Muscle of arm (tissue), 14 donors: Measurements from ENCODE around the gene ERO1B. TPM values are rescaled to one million over a fixed set of nuclear protein-coding genes. Genes with fewer than 3 reads are reported as not detected.
"Not testable (repeated sequence)": the region's sequence is repeated elsewhere in the genome, so short reads cannot be mapped to it uniquely, and the experiment has no call there.

Experiments
- DNase-seq: peaks from one replicate; pipeline ENCODE4 v3.0.0-alpha.2; 2013
- long read RNA-seq, 11 donors: transcript quantifications; one replicate each; lab custom pipeline, GENCODE V29; 2026
- polyA plus RNA-seq, 12 donors: library from polyadenylated mRNA; unstranded; fragments of 120-200 nt; gene quantifications; one replicate each; pipeline ENCODE4 v1.2.1, GENCODE V29; 2013; ENCODE audit not compliant: insufficient read length in 12 of 12

The ERO1B gene
- 10 to 100 TPM in 1 of 12 donors, 1 to 10 TPM in 10, not detected in 1; 2.0 to 10.5 (median 4.1) TPM for polyA plus RNA-seq
- long read RNA-seq, donor 1 = 0 reads
- long read RNA-seq, donor 2 = 0 reads
- long read RNA-seq, donor 3 = 0 reads
- long read RNA-seq, donor 4 = 0 reads
- long read RNA-seq, donor 5 = 0 reads
- long read RNA-seq, donor 6 = 0 reads
- long read RNA-seq, donor 7 = 0 reads
- long read RNA-seq, donor 8 = 0 reads
- long read RNA-seq, donor 9 = 0 reads
- long read RNA-seq, donor 10 = 0 reads
- long read RNA-seq, donor 11 = 0 reads

GRCh38 chr1:236281654-236282424, at the start of gene ERO1B:
Gene ERO1B (minus strand): TSS chr1:236281958. CDS start chr1:236281783, 175 bp downstream.
- DNase-seq = peak; percentile 97

DNA sequence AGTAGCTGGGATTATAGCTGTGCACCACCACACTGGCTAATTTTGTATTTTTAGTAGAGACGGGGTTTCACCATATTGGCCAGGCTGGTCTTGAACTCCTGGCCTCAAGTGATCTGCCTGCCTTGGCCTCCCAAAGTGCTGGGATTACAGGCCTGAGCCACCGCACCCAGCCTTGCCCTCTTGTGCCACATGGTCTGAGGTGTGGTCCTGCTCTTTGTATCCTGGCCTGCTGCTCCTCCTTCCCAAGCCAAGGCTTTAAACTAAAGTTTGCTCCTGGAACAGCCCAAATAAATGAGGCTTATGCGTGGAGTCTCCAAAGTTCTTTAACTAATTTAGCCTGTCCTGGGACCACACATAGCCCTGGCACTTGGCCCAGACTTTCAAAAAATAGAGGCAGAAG, 49.7 kb upstream of the ERO1B start:
- DNase-seq = not testable (repeated sequence)

GRCh38 chr1:236326432-236326831, 44.7 kb upstream of the ERO1B start:
- DNase-seq = no peak

DNA sequence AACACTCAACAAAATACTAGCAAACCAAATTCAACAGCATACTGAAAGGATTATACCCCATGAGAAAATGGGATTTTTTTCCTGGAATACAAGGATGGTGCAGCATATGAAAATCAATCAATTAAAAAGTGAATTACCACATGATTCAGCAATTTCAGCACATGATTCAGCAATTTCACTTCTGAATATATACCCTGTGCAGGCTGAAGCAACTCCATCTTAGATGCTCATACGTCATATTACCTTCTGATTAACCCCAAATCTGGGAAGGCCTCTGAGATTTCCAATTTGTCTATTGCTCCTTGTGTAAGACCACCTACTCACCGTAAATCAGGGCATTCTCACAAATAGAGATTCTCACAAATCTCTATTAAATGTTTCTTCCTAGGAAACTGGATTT, 43.8 kb upstream of the ERO1B start:
- DNase-seq = no peak

- DNase-seq = no peak
Measured at GRCh38 chr1:236323819-236324411, 42.2 kb upstream of the ERO1B start.

GRCh38 chr1:236322566-236323409, 41.0 kb upstream of the ERO1B start:
- DNase-seq = no peak

DNA sequence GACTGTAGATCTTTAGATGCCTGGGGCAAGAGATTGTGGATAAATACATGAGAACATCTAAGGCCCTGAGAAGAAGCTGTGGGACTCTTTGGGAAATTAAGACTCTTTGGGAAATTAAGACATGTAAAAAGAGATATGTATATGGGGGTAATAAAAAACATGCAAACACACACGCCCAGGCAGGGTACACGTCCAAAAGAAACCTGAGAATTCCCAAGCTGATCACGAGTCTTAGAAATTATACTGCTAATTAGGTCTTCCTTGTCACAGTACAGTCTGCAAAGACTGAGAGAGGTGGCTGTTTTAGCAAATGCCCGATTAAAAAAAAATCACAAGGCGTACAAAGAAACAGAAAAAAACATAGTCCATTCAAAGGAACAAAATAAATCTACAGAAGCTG, 39.3 kb upstream of the ERO1B start:
- DNase-seq = no peak

GRCh38 chr1:236320671-236321070, 38.9 kb upstream of the ERO1B start:
- no peak for DNase-seq

GRCh38 chr1:236320214-236320613, 38.5 kb upstream of the ERO1B start:
- no peak for DNase-seq

- no peak for DNase-seq
Measured at GRCh38 chr1:236316437-236316836, 34.7 kb upstream of the ERO1B start.

GRCh38 chr1:236315518-236315917, 33.8 kb upstream of the ERO1B start:
- no peak for DNase-seq

DNA sequence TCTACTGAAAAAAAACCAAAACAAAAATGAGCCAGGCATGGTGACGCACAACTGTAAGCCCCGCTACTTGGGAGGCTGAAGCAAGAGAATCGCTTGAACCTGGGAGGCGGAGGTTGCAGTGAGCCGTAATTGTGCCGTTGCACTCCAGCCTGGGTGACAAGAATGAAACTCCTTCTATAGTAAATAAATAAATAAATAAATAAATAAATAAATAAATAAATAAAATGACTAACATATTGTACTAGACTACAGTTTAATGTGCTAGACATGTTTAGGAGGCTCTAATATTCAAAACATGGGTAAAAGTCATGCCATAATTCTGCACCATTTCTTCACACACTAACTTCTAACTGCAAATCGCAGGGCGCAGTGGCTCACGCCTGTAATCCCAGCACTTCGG, 33.3 kb upstream of the ERO1B start:
- no peak for DNase-seq

DNA sequence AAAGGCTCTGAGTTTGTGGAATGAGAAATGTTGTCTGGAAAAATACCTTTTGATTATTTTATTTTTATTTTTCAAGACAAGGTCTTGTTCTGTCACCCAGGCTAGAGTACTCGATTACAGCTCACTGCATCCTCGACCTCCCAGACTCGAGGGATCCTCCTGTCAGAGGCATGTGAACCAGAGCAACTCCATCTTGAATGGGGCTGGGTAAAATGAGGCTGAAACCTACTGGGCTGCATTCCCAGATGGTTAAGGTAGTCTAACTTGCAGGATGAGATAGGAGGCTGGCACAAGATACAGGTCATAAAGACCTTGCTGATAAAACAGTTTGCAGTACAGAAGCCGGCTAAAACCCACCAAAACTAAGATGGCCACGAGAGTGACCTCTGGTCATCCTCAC, 32.3 kb upstream of the ERO1B start:
- DNase-seq = not testable (repeated sequence)

- DNase-seq = no peak
Measured at GRCh38 chr1:236313427-236313826, 31.7 kb upstream of the ERO1B start.

DNA sequence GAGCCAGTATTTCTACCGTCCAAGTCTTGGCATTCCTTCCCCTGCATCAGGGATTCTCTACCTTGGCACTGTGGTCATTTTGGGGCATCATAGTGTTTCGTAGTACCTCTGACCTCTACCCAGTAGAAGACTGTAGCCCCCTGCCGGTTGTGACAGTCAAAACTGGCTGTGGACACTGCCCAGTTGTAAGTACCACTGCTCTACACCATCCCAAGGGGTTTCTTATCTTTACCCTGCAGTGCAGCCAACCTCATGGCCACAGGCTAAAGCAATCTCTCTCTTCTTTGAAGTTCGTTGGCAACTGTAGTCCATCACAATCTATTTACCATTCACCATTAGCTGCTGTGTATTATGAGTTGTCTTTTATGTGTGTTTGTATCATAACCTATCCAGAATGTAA, 29.3 kb upstream of the ERO1B start:
- no peak for DNase-seq

DNA sequence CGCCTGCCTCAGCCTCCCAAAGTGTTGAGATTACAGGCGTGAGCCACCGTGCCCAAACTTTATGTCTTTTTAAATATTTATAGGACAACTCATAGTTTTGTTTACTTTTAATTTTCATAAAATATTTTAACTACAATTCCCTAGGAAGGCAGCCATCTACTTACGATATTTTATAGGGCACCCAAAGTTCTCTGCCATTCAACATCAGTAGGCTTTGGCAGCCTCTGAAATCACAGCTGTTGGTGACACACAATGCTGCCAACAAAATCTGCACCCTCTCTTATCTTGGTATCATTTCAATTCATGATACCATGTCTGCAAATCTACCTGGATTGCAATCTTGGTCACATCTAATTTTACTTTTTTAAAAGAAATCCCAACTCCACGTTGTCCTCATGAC, 27.1 kb upstream of the ERO1B start:
- DNase-seq = no peak

DNA sequence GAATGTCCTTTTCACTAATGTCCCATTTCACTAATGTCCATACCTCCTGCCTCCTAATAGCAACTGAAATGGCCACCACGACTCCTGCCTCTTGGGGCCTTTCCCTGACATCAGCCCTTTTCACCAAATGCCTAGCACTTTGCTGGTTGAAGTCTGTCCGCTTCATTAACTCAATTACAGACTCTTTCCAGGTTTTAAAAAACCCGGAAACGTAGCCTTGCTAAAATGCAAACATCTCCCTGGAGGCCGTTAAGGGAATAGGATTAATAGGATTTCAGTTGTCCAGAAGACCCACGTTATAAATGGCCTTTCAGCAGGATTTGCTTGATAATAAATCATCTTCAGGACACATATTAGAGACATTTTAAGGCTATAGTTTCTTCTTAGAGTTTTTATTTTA, 25.7 kb upstream of the ERO1B start:
- DNase-seq = no peak

- no peak for DNase-seq
Measured at GRCh38 chr1:236304682-236305081, 22.9 kb upstream of the ERO1B start.

DNA sequence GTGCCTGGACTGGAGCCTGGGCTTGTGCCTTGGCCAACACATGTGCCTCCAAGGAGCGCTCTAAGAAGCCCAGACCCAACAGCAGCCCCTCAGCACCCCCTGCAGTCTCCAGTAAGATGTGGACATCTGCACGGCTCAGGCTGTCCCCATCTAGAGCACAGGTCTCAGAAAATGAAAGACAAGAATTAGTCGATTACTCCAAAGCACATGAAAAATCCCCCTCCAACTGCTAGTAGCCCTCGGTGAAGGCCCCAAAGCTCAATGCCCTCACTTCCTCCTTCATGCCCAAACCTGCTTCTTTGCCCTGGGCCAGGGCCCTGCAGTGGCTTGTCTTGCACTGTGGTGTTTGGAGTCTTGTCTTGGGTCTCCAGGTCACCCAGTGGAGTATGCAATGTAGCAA, 21.9 kb upstream of the ERO1B start:
- no peak for DNase-seq

GRCh38 chr1:236302941-236303340, 21.2 kb upstream of the ERO1B start:
- no peak for DNase-seq

DNA sequence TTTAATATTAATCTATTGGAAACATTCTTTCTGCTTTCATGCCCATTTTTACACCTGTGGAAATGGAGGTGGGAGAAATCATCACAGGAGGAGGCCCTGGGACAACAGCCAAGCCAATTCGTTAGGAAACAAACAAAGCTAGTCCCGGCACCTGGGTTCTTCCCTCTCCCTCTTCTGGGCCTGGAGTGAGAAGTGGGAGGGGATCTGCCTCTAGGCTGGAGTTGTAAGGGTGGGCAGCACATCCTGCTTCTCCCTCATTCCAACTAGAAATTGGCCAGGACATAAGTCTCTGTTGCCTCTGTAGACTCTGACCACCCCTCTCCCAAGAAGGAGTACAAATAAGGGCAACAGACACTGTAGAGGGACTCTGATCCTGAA, 20.2 kb upstream of the ERO1B start:
- DNase-seq = no peak
